ENCODE data around the gene VAV3. TPM values are rescaled to one million over a fixed set of nuclear protein-coding genes. Genes with fewer than 3 reads are reported as not detected.

VAV3 gene
- total and polyA plus RNA-seq, 2 of the 8 experiments (the other 6 are each of a cell fraction or from before 2014, with no cell fraction given) = 2.9 to 7.9 TPM

- H2BK12ac ChIP-seq (ENCODE audit: low read depth, low read length) = no peak overlapping the region
- no peak overlapping the region for H4K8ac ChIP-seq (ENCODE audit: extremely low read depth, insufficient read depth, low read length)
- no peak overlapping the region for H3K18ac ChIP-seq (ENCODE audit: extremely low read depth, low read length)
- H2BK5ac ChIP-seq (ENCODE audit: low read depth, low read length) = no peak overlapping the region
- H3K9ac ChIP-seq (replicated peaks in 1 of 4; ENCODE audit: extremely low read depth in 1 of 4, low read depth in 3 of 4, low read length in 3 of 4) = no peak overlapping the region
- DNase-seq (ENCODE audit: low read depth in 1 of 2, low spot score in 2 of 2) (no peak), FAIRE-seq (no peak)
- ChIA-PET POLR2A (ENCODE audit: partially characterized antibody) (no interaction called here), CTCF (ENCODE audit: partially characterized antibody) (interaction anchor here (1.0 to 1.4 kb wide), 4 partner anchors 10 to 132 kb away, joined by 3 to 4 read pairs (median 3); no protein-coding TSS in a partner anchor)
- H3K14ac ChIP-seq (ENCODE audit: insufficient read length) = no peak overlapping the region
- no peaks in the 10 kb centered on the region for H3K79me2 ChIP-seq (ENCODE audit: control insufficient read depth in 1 of 2, insufficient read depth in 2 of 2, low read length in 2 of 2)
- no peak overlapping the region for H2BK15ac ChIP-seq (ENCODE audit: low read length)
- TF ChIP-seq KDM5A (IDR thresholded peaks at IDR 0.05; ENCODE audit: low read length) = no peak
- H2BK120ac ChIP-seq (replicated peaks; ENCODE audit: low read depth, low read length) = no peak overlapping the region
- H2AFZ ChIP-seq (ENCODE audit: low read length) = no peak overlapping the region
- no peaks in the 10 kb centered on the region for H3K27me3 ChIP-seq (replicated peaks in 1 of 4; ENCODE audit: control insufficient read depth in 3 of 4, extremely low read depth in 1 of 4, insufficient read depth in 3 of 4, low read length in 3 of 4)
- H3K23me2 ChIP-seq (ENCODE audit: low read depth, low read length) = no peaks in the 10 kb centered on the region
- H3K4ac ChIP-seq (replicated peaks; ENCODE audit: insufficient read length, low read depth, low read length) = no peak overlapping the region
- no peak overlapping the region for H4K91ac ChIP-seq (replicated peaks; ENCODE audit: insufficient read length, low read length)
- H3K79me1 ChIP-seq (ENCODE audit: low read depth, low read length) = no peaks in the 10 kb centered on the region
- H3K23ac ChIP-seq (ENCODE audit: insufficient read length) = no peak overlapping the region
- H4K5ac ChIP-seq (ENCODE audit: insufficient read length, low read depth, low read length) = no peak overlapping the region
- 93% methylated on average over 2 of the region's 2 CpGs; no CpG with 5 or more reads in 1 of the 2 experiments for WGBS, 2 experiments (ENCODE audit: extremely low coverage in 1 of 2, insufficient coverage in 1 of 2, insufficient read length in 1 of 2, insufficient replicate concordance in 2 of 2, low coverage in 1 of 2, low lambda C conversion rate in 2 of 2, missing lambda C conversion rate in 1 of 2)
- no peak overlapping the region for H3K27ac ChIP-seq (ENCODE audit: low read depth, low read length)
- H2BK20ac ChIP-seq (ENCODE audit: low read length) = no peak overlapping the region
- H4K20me1 ChIP-seq (replicated peaks in 1 of 2; ENCODE audit: control insufficient read depth in 1 of 2, insufficient read depth in 2 of 2, low read length in 2 of 2) = no peaks in the 10 kb centered on the region
- no peak overlapping the region for H2AK5ac ChIP-seq (ENCODE audit: low read depth, low read length)
- no peaks in the 10 kb centered on the region for H3K4me1 ChIP-seq (replicated peaks in 1 of 4; ENCODE audit: control insufficient read depth in 3 of 4, insufficient read depth in 4 of 4, low read length in 3 of 4)
- no peaks in the 10 kb centered on the region for H3K36me3 ChIP-seq (ENCODE audit: control insufficient read depth in 2 of 4, insufficient read depth in 4 of 4, low read length in 3 of 4)
- H3K56ac ChIP-seq (replicated peaks; ENCODE audit: insufficient read length, low read depth, low read length) = no peak overlapping the region
- no peaks in the 10 kb centered on the region for H3K9me3 ChIP-seq (ENCODE audit: insufficient read depth in 2 of 2, low read depth in 1 of 2, low read length in 1 of 2)
- H3K4me2 ChIP-seq (ENCODE audit: insufficient read depth in 1 of 2, low read depth in 2 of 2, low read length in 2 of 2) = no peak overlapping the region
- H3K4me3 ChIP-seq (ENCODE audit: extremely low read depth in 1 of 4, insufficient read depth in 2 of 4, low read depth in 3 of 4, low read length in 4 of 4) = no peak overlapping the region
Observed at GRCh38 chr1:107557095-107557494, 407.9 kb downstream of the VAV3 start.
